GM12878 (cell line): ENCODE measurements around the gene MRC2. TPM values are rescaled to one million over a fixed set of nuclear protein-coding genes. Genes with fewer than 3 reads are reported as not detected.

Experiments
- ATAC-seq: fragments of 200-7000 bp; cut with Tn5 transposase; 3 replicates; pipeline ENCODE4 v1.9.1; 2020; ENCODE audit warnings: mild to moderate bottlenecking, moderate library complexity
- BruUV-seq: library from RNA; stranded (reverse); fragments of 400-500 nt; replicated peaks from 2 replicates; lab custom pipeline; 2021; lab: Mats Ljungman, UMichigan
- CTCF ChIA-PET: fragments of 300-600 bp; sonication (Branson Sonifier 250); formaldehyde crosslinking; extraction: SDS; loops from one replicate; lab custom pipeline; 2021; ENCODE audit warnings: inconsistent platforms; lab: Yijun Ruan, JAX
- POLR2A ChIA-PET: fragments of 350-600 bp; formaldehyde crosslinking; extraction: SDS; loops from one replicate; lab custom pipeline; 2021; ENCODE audit warnings: inconsistent platforms; lab: Charles Lee
- RAD21 ChIA-PET: fragments of 300-600 bp; sonication (Branson Sonifier 250); formaldehyde crosslinking; loops from one replicate; lab custom pipeline; 2023; ENCODE audit warnings: antibody characterized with exemption; ENCODE audit not compliant: unreplicated experiment; lab: Charles Lee
- SMC1A ChIA-PET: fragments of 300-600 bp; sonication (Branson Sonifier 250); formaldehyde crosslinking; loops from one replicate; lab custom pipeline; 2023; ENCODE audit not compliant: unreplicated experiment, uncharacterized antibody; lab: Charles Lee
- DNase-seq: peaks from one replicate; pipeline ENCODE4 v3.0.0-alpha.2; 2011; ENCODE audit warnings: low read depth, low spot score
- FAIRE-seq: peaks from 3 replicates; lab custom pipeline; 2011; peaks lifted over from hg19 to GRCh38; lab: Jason Lieb, UNC
- H2AFZ ChIP-seq: 2 replicates; pipeline ENCODE4 v1.6.0; 2011; ENCODE audit warnings: low read depth, low read length, control low read depth; ENCODE audit not compliant: control insufficient read depth
- H3K27ac ChIP-seq: 2 replicates; pipeline ENCODE4 v1.5.1; 2011; ENCODE audit warnings: control low read depth; ENCODE audit not compliant: control insufficient read depth, insufficient read depth
- H3K27me3 ChIP-seq, 2 experiments: replicated peaks in 1 of 2; 2 replicates each; pipeline versions ENCODE4 v1.6.0 to v1.6.1; 2011; ENCODE audit warnings: low read length in 1 of 2; ENCODE audit not compliant: control insufficient read depth in 2 of 2, insufficient read depth in 2 of 2
- H3K36me3 ChIP-seq, 2 experiments: 2 replicates each; pipeline ENCODE4 v1.5.1; 2011; ENCODE audit warnings: low read length in 1 of 2; ENCODE audit not compliant: control insufficient read depth in 2 of 2, insufficient read depth in 2 of 2
- H3K4me1 ChIP-seq: 2 replicates; pipeline ENCODE4 v1.6.1; 2011; ENCODE audit warnings: mild to moderate bottlenecking, low read length, moderate library complexity, mixed read lengths; ENCODE audit not compliant: control insufficient read depth, insufficient read depth
- H3K4me2 ChIP-seq: 2 replicates; pipeline ENCODE4 v1.6.0; 2011; ENCODE audit warnings: control low read depth; ENCODE audit not compliant: control insufficient read depth, insufficient read depth
- H3K4me3 ChIP-seq: fragments of 200-600 bp; sonication (generic); 2 replicates; pipeline ENCODE4 v1.5.1; 2016
- H3K79me2 ChIP-seq: 2 replicates; pipeline ENCODE4 v1.6.0; 2011; ENCODE audit warnings: low read length; ENCODE audit not compliant: control insufficient read depth, insufficient read depth
- H3K9ac ChIP-seq: 2 replicates; pipeline ENCODE4 v1.8.0; 2011; ENCODE audit warnings: low read length, control low read depth, mixed read lengths; ENCODE audit not compliant: control insufficient read depth, insufficient read depth
- H3K9me3 ChIP-seq: replicated peaks from 3 replicates; pipeline ENCODE4 v1.5.1; 2011; ENCODE audit warnings: mild to moderate bottlenecking, low read length; ENCODE audit not compliant: control insufficient read depth, insufficient read depth
- H4K20me1 ChIP-seq: 2 replicates; pipeline ENCODE4 v1.6.0; 2011; ENCODE audit not compliant: control insufficient read depth, insufficient read depth
- BRCA1 ChIP-seq: IDR thresholded peaks from 2 replicates; pipeline ENCODE4 v1.6.1; 2011; ENCODE audit warnings: low read depth, low read length, improper control_type of control experiment
- CBX3 ChIP-seq: fragments of 200-600 bp; sonication (generic); IDR thresholded peaks from 2 replicates; pipeline ENCODE4 v1.6.1; 2016; ENCODE audit warnings: low read depth, borderline replicate concordance
- CEBPZ ChIP-seq: fragments of 150-350 bp; IDR thresholded peaks from 2 replicates; pipeline ENCODE4 v1.6.1; 2016; ENCODE audit warnings: low read depth, low read length
- EZH2 ChIP-seq: IDR thresholded peaks from 2 replicates; pipeline ENCODE4 v1.6.1; 2012; ENCODE audit warnings: low read depth, mild to moderate bottlenecking, control low read depth, inconsistent platforms, low read length, borderline replicate concordance; ENCODE audit not compliant: control insufficient read depth
- HDAC6 ChIP-seq: fragments of 200-600 bp; sonication (generic); IDR thresholded peaks from one replicate; pipeline ENCODE4 v1.8.0; 2017; ENCODE audit warnings: antibody characterized with exemption; ENCODE audit not compliant: unreplicated experiment
- IKZF2 ChIP-seq, 2 experiments: fragments of 450-650 bp; IDR thresholded peaks; 2 replicates each; pipeline ENCODE4 v1.6.1; 2017; ENCODE audit warnings: mild to moderate bottlenecking in 2 of 2, moderate library complexity in 2 of 2
- IRF4 ChIP-seq: IDR thresholded peaks from 2 replicates; pipeline ENCODE4 v1.6.1; 2011; ENCODE audit warnings: low read depth, low read length
- MEF2B ChIP-seq: fragments of 450-650 bp; IDR thresholded peaks from 2 replicates; pipeline ENCODE4 v1.6.1; 2018; ENCODE audit warnings: mild to moderate bottlenecking, moderate library complexity; ENCODE audit not compliant: partially characterized antibody, poor library complexity, severe bottlenecking
- PAX5 ChIP-seq: IDR thresholded peaks from 2 replicates; pipeline ENCODE4 v1.6.1; 2011; ENCODE audit warnings: low read depth, low read length, borderline replicate concordance
- RFX5 ChIP-seq: IDR thresholded peaks from 2 replicates; pipeline ENCODE4 v1.6.1; 2011; ENCODE audit warnings: low read depth, low read length, improper control_type of control experiment
- TBL1XR1 ChIP-seq: IDR thresholded peaks from 2 replicates; pipeline ENCODE4 v1.6.1; 2012; ENCODE audit warnings: low read depth, low read length, improper control_type of control experiment
- TCF3 ChIP-seq: IDR thresholded peaks from 2 replicates; pipeline ENCODE4 v1.6.1; 2012; ENCODE audit warnings: low read depth, mild to moderate bottlenecking, low read length, borderline replicate concordance; ENCODE audit not compliant: insufficient read depth
- WRNIP1 ChIP-seq: IDR thresholded peaks from 2 replicates; pipeline ENCODE4 v1.6.1; 2011; ENCODE audit warnings: low read depth, low read length, improper control_type of control experiment, borderline replicate concordance
- YBX1 ChIP-seq: fragments of 450-650 bp; IDR thresholded peaks from 2 replicates; pipeline ENCODE4 v1.6.1; 2016; ENCODE audit warnings: antibody characterized with exemption
- YY1 ChIP-seq: IDR thresholded peaks from 2 replicates; pipeline ENCODE4 v1.6.1; 2011; ENCODE audit warnings: low read depth, mild to moderate bottlenecking, low read length
- ZSCAN29 ChIP-seq: fragments of 450-650 bp; IDR thresholded peaks from 2 replicates; pipeline ENCODE4 v1.6.1; 2017; ENCODE audit warnings: mild to moderate bottlenecking, moderate library complexity
- WGBS: methylation state at CpG from one replicate; pipeline ENCODE4 v1.1.6; 2016; ENCODE audit warnings: low lambda C conversion rate; ENCODE audit not compliant: insufficient replicate concordance, insufficient coverage; ENCODE audit errors: missing lambda C conversion rate; 5-methylcytosine and 5-hydroxymethylcytosine counted together
- in situ Hi-C: fragments of 300-500 bp; cut with MboI; formaldehyde crosslinking; loops from 9 replicates; pipeline ENCODE4 v1.14.3; 2018; ENCODE audit warnings: mixed read lengths
- intact Hi-C: fragments of 100-400 bp; cut with micrococcal nuclease; formaldehyde crosslinking; loops from one replicate; pipeline ENCODE4 v1.14.2; 2022; ENCODE audit not compliant: unreplicated experiment
- polyA plus RNA-seq, 11 experiments: library from polyadenylated mRNA; depleted of rRNA in 4 of 11; unstranded in 6 of 11; stranded (reverse) in 5 of 11; fragments of >200 nt; fragmentation: Nextera tagmentation in 4 of 11; fragmentation: Illumina TruSeq in 1 of 11; extraction: Ambion mirVana in 4 of 11; extraction: Trizol in 1 of 11; gene quantifications; 1 replicate in 1 of 11; 2 replicates in 10 of 11; pipeline versions ENCODE4 v1.2.1 to v1.2.3, GENCODE V29; 2011 to 2016; ENCODE audit warnings: inconsistent platforms in 2 of 11, missing spikeins in 2 of 11, low read depth in 1 of 11
- total RNA-seq, 4 experiments: library from RNA; depleted of rRNA in 3 of 4; stranded (reverse); fragments of >200 nt in 3 of 4; fragmentation: Illumina TruSeq in 1 of 4; extraction: Trizol in 1 of 4; gene quantifications; 2 replicates each; pipeline versions ENCODE4 v1.2.1 to v1.2.3, GENCODE V29; 2013 to 2021

MRC2 gene
- total and polyA plus RNA-seq, 10 of the 15 experiments (the other 5 are each of a cell fraction or from before 2014, with no cell fraction given), result 0.04 to 0.96 (median 0.30) TPM; not detected in 1

GRCh38 chr17:62732125-62732524 is 104.7 kb downstream of the MRC2 start:
- Histone ChIP-seq H3K9ac (no peak overlapping the region), H3K9me3 (peaks cover 2% of the 10 kb centered on the region; the same call in 2 of the 3 replicates), H3K4me3 (no peak overlapping the region), H2AFZ (no peak overlapping the region), H3K27me3 (no peaks in the 10 kb centered on the region), H4K20me1 (no peaks in the 10 kb centered on the region), H3K36me3 (no peaks in the 10 kb centered on the region), H3K4me1 (no peaks in the 10 kb centered on the region), H3K79me2 (no peaks in the 10 kb centered on the region), H3K27ac (no peak overlapping the region), H3K4me2 (no peak overlapping the region)
- ChIA-PET POLR2A (no interaction called here), RAD21 (no interaction called here), SMC1A (no interaction called here), CTCF (no interaction called here)
- ATAC-seq, result no peak
- intact Hi-C loops, result no loop called here
- BruUV-seq, result no TSS peak
- FAIRE-seq, result no peak
- WGBS, result 83% methylated on average over 5 of the region's 5 CpGs
- DNase-seq, result no peak
- in situ Hi-C loops, result no loop called here
- no peak for TF ChIP-seq MEF2B
- no peak for TF ChIP-seq TCF3
- no peak for TF ChIP-seq RFX5
- no peak for TF ChIP-seq EZH2
- TF ChIP-seq WRNIP1, result no peak
- no peak for TF ChIP-seq TBL1XR1
- no peak for TF ChIP-seq YY1
- no peak for TF ChIP-seq CEBPZ
- TF ChIP-seq HDAC6, result no peak
- TF ChIP-seq ZSCAN29, result no peak
- TF ChIP-seq PAX5, result no peak
- TF ChIP-seq BRCA1, result no peak
- no peak for TF ChIP-seq YBX1
- TF ChIP-seq CBX3, result no peak
- TF ChIP-seq IKZF2 (IDR thresholded peaks at IDR 0.05), result no peak
- TF ChIP-seq IRF4, result no peak
